GM15510 (cell line): Measurements from ENCODE around the gene CEP104.

Experiments
- POLR2A ChIP-seq: IDR thresholded peaks from 3 replicates; pipeline ENCODE4 v1.6.1; 2011; ENCODE audit warnings: borderline replicate concordance; ENCODE audit not compliant: insufficient read length; ENCODE audit errors: extremely low read depth

Gene CEP104

GRCh38 chr1:3774276-3774945, 82.6 kb downstream of the CEP104 start:
- no peak for TF ChIP-seq POLR2A

- no peak for TF ChIP-seq POLR2A
Observed at GRCh38 chr1:3773572-3774275, 83.3 kb downstream of the CEP104 start.

GRCh38 chr1:3772715-3773571, 84.1 kb downstream of the CEP104 start, which contains the start of gene SMIM1:
Gene SMIM1 (plus strand): TSS chr1:3772749. CDS start chr1:3775374, 2,625 bp downstream.
- TF ChIP-seq POLR2A = no peak

GRCh38 chr1:3772027-3772714, 84.8 kb downstream of the CEP104 start:
- TF ChIP-seq POLR2A = peak; percentile 58

DNA sequence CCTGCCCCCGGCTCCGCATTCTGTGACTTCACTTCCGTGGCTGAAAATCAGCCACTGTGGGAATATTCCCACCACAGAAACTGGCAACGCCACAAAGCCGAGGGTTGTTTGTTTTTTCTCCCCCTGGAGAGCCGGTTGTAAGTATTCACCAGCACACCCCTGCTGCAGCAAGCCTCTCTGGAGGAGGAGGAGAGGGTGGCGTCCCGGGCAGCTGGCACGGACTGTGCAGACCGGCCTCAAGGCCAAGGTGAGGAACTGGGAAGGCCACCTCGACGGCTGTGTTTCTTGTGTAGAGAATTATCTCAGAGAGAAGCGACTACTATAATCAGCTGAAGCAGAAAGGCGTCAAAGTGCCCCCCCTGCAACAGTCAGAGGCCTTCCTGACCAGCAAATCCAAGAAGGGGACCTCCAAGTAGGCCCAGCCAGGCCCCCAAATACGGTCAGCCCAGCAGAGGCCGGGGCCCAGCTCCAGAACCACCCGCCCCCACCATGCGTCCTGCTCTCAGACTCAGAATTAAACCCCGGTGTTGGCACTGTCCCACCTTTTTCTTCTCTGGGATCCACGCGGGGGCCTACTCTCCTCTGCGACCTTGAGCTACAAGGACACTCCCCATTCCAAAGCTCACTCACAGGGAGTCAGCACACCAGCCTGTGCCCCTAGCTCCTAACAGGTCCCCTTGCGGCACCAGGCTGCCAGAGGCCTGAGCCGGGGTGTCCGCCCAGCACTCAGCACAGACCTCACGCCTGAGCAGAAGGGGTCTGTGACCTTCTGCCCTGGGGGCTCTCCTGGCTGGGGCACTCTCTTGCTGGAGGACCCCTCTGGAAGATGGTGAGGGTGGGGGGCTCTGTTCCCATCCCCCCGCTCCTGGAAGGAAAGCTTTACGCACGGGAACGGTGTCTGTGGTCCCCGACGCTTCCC, 85.6 kb downstream of the CEP104 start:
- no peak for TF ChIP-seq POLR2A

- TF ChIP-seq POLR2A = no peak
Observed at GRCh38 chr1:3770047-3770765, 86.8 kb downstream of the CEP104 start.

GRCh38 chr1:3768811-3769390, 88.1 kb downstream of the CEP104 start:
- TF ChIP-seq POLR2A = no peak

GRCh38 chr1:3767328-3767925, 89.6 kb downstream of the CEP104 start:
- TF ChIP-seq POLR2A = no peak

GRCh38 chr1:3763351-3764125, 93.5 kb downstream of the CEP104 start:
- no peak for TF ChIP-seq POLR2A

GRCh38 chr1:3762873-3763228, 94.2 kb downstream of the CEP104 start:
- TF ChIP-seq POLR2A = no peak

DNA sequence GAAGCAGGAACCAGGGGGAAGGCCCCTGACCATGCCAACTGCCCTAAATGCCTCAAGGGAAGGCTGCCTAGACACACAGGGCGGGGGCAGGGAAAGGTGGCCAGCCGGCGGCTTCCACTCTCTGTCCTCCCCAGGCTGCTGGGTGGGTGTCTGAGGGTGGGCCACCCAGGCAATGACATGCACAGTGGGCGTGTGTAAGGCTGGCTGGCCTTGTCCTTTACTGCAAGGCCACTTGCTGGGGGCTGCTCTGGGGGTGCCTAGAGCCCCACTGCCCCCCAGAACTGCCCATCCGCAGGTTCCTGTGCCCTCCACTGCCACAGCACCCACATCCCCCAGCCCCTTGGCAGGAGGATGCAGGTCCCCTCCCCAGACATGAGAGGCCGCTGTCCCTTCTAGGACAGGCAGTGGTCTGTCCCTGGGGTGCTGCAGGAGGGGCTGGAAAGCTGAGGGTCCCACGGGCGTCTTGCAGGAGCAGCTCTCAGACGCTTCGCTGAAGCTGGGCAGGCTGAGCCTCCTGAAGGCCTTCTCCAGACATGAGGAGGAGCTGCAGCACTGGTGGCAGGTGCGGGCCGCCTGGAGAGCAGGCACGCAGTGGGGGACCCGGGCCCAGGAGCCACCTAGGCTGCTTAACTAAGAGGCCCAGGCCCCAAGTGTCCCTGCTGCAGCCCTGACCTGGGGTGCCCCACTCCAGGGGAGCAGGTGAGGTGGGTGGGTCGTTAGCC, 94.7 kb downstream of the CEP104 start:
- no peak for TF ChIP-seq POLR2A
